ENCODE data around the gene AHNAK.
"Not testable (repeated sequence)": the region's sequence is repeated elsewhere in the genome, so short reads cannot be mapped to it uniquely, and the experiment has no call there.

AHNAK gene

DNA sequence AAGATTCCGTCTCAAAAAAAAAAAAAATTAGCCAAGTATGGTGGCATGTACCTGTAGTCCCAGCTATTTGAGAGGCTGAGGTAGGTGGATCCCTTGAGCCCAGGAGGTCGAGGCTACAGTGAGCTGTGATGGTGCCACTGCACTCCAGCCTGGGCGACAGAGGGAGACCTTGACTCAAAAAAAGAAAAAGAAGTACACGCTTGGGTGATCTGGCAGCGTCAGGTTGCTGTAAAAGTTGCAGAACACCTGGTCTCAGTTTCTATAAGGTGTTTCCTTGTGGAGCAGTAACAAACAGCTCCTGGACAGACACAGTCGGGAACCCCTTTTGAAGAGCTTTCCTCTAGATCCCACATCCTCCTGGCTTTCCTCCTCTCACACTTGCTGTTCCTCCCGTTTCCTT is 82.0 kb downstream of the AHNAK start:
- no peak overlapping the region for H3K4me3 Mint-ChIP-seq
- H3K36me3 Mint-ChIP-seq (ENCODE audit: low read depth) = no peaks in the 10 kb centered on the region
- peaks cover 4% of the 10 kb centered on the region for H3K4me1 Mint-ChIP-seq (ENCODE audit: low read depth)
- H3K9me3 Mint-ChIP-seq = no peaks in the 10 kb centered on the region
- H3K27ac Mint-ChIP-seq = no peak overlapping the region
- DNase-seq = no peak
- H3K27me3 Mint-ChIP-seq = no peaks in the 10 kb centered on the region

DNA sequence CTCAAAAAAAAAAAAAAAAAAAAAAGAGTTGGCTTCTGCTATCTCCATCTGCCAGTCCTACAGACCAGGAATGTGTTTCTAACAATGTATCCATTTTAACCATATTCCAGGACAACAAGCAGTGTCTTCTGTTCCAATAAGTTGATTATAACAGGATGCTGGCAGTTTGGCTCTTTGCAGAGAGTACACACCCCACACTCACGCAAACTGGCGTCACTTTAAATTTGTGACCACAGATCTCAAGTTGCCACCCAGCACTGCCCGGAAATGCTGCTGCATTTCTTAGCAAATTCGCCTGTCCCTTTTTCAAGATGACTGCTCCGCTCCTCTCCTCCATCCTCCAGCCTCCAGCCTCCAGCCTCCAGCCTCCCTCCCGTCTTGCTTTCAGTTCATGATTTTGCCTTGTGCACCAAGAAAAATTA is 83.5 kb downstream of the AHNAK start:
- H3K9me3 Mint-ChIP-seq = no peaks in the 10 kb centered on the region
- H3K4me3 Mint-ChIP-seq = no peak overlapping the region
- H3K27me3 Mint-ChIP-seq = no peaks in the 10 kb centered on the region
- H3K36me3 Mint-ChIP-seq (ENCODE audit: low read depth) = no peaks in the 10 kb centered on the region
- DNase-seq = no peak
- no peak overlapping the region for H3K27ac Mint-ChIP-seq
- H3K4me1 Mint-ChIP-seq (ENCODE audit: low read depth) = peaks cover 4% of the 10 kb centered on the region

DNA sequence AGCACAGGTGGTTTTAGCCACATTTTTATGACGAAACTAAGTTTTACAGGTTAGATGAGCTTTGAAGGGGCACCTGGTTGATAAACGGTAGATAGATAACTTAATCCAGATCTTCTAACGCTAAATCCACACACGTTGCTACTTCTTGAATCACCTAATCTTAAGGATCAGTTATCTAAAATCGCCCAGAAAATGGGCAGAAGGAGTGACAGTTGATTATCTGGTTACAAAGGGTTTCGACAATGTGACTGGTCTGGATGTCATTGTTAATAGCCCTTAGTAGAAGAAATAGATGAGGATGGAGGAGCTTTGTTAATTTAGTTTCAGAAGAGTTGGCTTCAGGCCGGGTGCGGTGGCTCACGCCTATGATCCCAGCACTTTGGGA is 84.1 kb downstream of the AHNAK start:
- Mint-ChIP-seq H3K9me3 (no peaks in the 10 kb centered on the region), H3K4me3 (no peak overlapping the region), H3K27me3 (no peaks in the 10 kb centered on the region), H3K36me3 (ENCODE audit: low read depth) (no peaks in the 10 kb centered on the region), H3K4me1 (ENCODE audit: low read depth) (peaks cover 4% of the 10 kb centered on the region), H3K27ac (no peak overlapping the region)
- no peak for DNase-seq

GRCh38 chr11:62461740-62462507 is 84.7 kb downstream of the AHNAK start:
- DNase-seq = no peak
- no peak overlapping the region for H3K4me3 Mint-ChIP-seq
- H3K27me3 Mint-ChIP-seq = no peaks in the 10 kb centered on the region
- no peaks in the 10 kb centered on the region for H3K9me3 Mint-ChIP-seq
- peaks cover 4% of the 10 kb centered on the region for H3K4me1 Mint-ChIP-seq (ENCODE audit: low read depth)
- no peak overlapping the region for H3K27ac Mint-ChIP-seq
- no peaks in the 10 kb centered on the region for H3K36me3 Mint-ChIP-seq (ENCODE audit: low read depth)

- no peak for DNase-seq
- Mint-ChIP-seq H3K9me3 (no peaks in the 10 kb centered on the region), H3K4me1 (ENCODE audit: low read depth) (peaks cover 4% of the 10 kb centered on the region), H3K4me3 (no peak overlapping the region), H3K27ac (peak overlapping the region; percentile 6), H3K36me3 (ENCODE audit: low read depth) (no peaks in the 10 kb centered on the region), H3K27me3 (no peaks in the 10 kb centered on the region)
Measured at GRCh38 chr11:62459080-62459479, 87.5 kb downstream of the AHNAK start.

GRCh38 chr11:62458212-62459002 is 88.2 kb downstream of the AHNAK start:
- no peaks in the 10 kb centered on the region for H3K36me3 Mint-ChIP-seq (ENCODE audit: low read depth)
- H3K9me3 Mint-ChIP-seq = no peaks in the 10 kb centered on the region
- peak overlapping the region; percentile 6 for H3K27ac Mint-ChIP-seq
- H3K27me3 Mint-ChIP-seq = no peaks in the 10 kb centered on the region
- H3K4me1 Mint-ChIP-seq (ENCODE audit: low read depth) = peaks cover 3% of the 10 kb centered on the region
- no peak for DNase-seq
- no peak overlapping the region for H3K4me3 Mint-ChIP-seq

DNA sequence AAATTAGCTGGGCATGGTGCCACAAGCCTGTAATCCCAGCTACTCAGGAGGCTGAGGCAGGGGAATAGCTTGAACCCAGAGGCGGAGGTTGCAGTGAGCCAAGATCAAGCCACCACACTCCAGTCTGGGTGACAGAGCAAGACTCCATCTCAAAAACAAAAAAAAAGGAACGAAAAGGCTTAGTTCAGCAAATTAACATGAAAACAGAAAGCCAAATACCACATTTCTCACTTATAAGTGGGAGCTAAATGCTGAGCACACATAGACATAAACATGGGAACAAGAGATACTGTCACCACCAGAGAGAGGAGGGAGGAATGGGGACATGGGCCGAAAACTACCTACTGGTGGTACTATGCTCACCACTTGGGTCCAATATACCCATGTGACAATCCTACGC is 89.1 kb downstream of the AHNAK start:
- no peaks in the 10 kb centered on the region for H3K36me3 Mint-ChIP-seq (ENCODE audit: low read depth)
- no peaks in the 10 kb centered on the region for H3K4me1 Mint-ChIP-seq (ENCODE audit: low read depth)
- H3K27ac Mint-ChIP-seq = no peak overlapping the region
- DNase-seq = no peak
- no peaks in the 10 kb centered on the region for H3K27me3 Mint-ChIP-seq
- H3K4me3 Mint-ChIP-seq = no peak overlapping the region
- no peaks in the 10 kb centered on the region for H3K9me3 Mint-ChIP-seq

- no peak for DNase-seq
- no peak overlapping the region for H3K4me3 Mint-ChIP-seq
- no peaks in the 10 kb centered on the region for H3K9me3 Mint-ChIP-seq
- H3K27me3 Mint-ChIP-seq = no peaks in the 10 kb centered on the region
- no peaks in the 10 kb centered on the region for H3K4me1 Mint-ChIP-seq (ENCODE audit: low read depth)
- H3K36me3 Mint-ChIP-seq (ENCODE audit: low read depth) = no peaks in the 10 kb centered on the region
- H3K27ac Mint-ChIP-seq = no peak overlapping the region
Measured at GRCh38 chr11:62456630-62457029, 90.0 kb downstream of the AHNAK start.

DNA sequence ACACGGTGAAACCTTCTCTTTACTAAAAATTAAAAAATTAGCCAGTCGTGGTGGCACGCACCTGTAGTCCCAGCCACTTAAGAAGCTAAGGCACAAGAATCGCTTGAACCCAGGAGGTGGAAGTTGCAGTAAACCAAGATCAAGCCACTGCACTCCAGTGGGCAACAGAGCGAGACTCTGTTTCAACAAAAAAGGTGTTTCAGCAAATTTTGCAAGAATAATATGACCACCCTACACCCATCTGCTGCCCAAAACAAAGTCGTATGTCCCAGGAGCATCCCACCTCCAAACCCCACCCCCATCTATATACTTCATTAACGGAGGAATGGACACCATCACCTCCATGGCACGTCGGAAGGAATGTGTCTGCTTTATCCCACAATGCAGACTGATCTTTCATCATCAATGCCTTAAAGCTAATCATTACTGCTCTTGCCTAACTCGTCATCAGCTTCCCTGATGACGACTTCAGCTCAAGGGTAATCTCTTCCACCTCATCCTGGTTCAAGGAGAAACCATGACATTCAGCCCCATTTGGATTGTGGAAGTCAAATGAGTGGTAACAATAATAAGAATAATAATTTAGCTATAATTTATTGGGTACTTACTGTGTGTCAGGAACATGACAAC is 93.7 kb downstream of the AHNAK start:
- no peak overlapping the region for H3K27ac Mint-ChIP-seq
- H3K36me3 Mint-ChIP-seq (ENCODE audit: low read depth) = no peaks in the 10 kb centered on the region
- DNase-seq = no peak
- H3K4me3 Mint-ChIP-seq = no peak overlapping the region
- H3K4me1 Mint-ChIP-seq (ENCODE audit: low read depth) = no peaks in the 10 kb centered on the region
- H3K9me3 Mint-ChIP-seq = no peaks in the 10 kb centered on the region
- peaks cover 5% of the 10 kb centered on the region for H3K27me3 Mint-ChIP-seq

- H3K27me3 Mint-ChIP-seq = peaks cover 6% of the 10 kb centered on the region
- no peaks in the 10 kb centered on the region for H3K36me3 Mint-ChIP-seq (ENCODE audit: low read depth)
- H3K4me1 Mint-ChIP-seq (ENCODE audit: low read depth) = no peaks in the 10 kb centered on the region
- no peak for DNase-seq
- H3K4me3 Mint-ChIP-seq = no peak overlapping the region
- H3K27ac Mint-ChIP-seq = no peak overlapping the region
- H3K9me3 Mint-ChIP-seq = no peaks in the 10 kb centered on the region
Measured at GRCh38 chr11:62452261-62452660, 94.3 kb downstream of the AHNAK start.

- Mint-ChIP-seq H3K36me3 (ENCODE audit: low read depth) (no peaks in the 10 kb centered on the region), H3K4me1 (ENCODE audit: low read depth) (no peaks in the 10 kb centered on the region), H3K27me3 (peaks cover 15% of the 10 kb centered on the region), H3K27ac (no peak overlapping the region), H3K4me3 (no peak overlapping the region), H3K9me3 (no peaks in the 10 kb centered on the region)
- no peak for DNase-seq
Measured at GRCh38 chr11:62451241-62451621, 95.4 kb downstream of the AHNAK start.

GRCh38 chr11:62450543-62451240 is 95.9 kb downstream of the AHNAK start:
- Mint-ChIP-seq H3K27ac (no peak overlapping the region), H3K4me3 (no peak overlapping the region), H3K4me1 (ENCODE audit: low read depth) (no peaks in the 10 kb centered on the region), H3K27me3 (peaks cover 21% of the 10 kb centered on the region), H3K9me3 (no peaks in the 10 kb centered on the region), H3K36me3 (ENCODE audit: low read depth) (no peaks in the 10 kb centered on the region)
- no peak for DNase-seq

- peaks cover 26% of the 10 kb centered on the region for H3K27me3 Mint-ChIP-seq
- H3K27ac Mint-ChIP-seq; H3K4me3 Mint-ChIP-seq; DNase-seq; H3K9me3 Mint-ChIP-seq; H3K36me3 Mint-ChIP-seq (ENCODE audit: low read depth); H3K4me1 Mint-ChIP-seq (ENCODE audit: low read depth): not testable (repeated sequence)
Measured at GRCh38 chr11:62449912-62450311, 96.7 kb downstream of the AHNAK start.

DNA sequence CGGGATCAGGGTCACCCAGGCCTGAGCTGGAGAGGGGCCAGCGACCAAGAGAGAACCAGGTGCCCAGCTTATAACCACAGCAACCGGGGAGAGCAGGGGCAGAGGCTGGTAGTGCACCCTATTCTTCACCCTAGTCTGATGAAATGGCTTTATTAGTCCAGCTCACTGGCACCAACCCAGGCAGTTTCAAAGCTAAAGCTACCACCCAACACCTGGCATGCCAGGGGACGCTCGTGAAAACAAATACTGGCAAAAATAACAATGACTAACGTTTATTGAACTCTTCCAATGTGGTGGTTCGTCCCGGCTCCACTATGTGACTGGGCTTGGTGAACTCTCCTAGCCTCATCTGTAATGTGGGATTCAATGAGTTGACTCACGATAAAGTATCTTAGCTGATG is 97.2 kb downstream of the AHNAK start:
- no peak for DNase-seq

More for the DNA sequence above, 97.2 kb downstream of the AHNAK start:
- Mint-ChIP-seq H3K9me3 (no peaks in the 10 kb centered on the region), H3K4me3 (no peak overlapping the region), H3K4me1 (ENCODE audit: low read depth) (peaks cover 7% of the 10 kb centered on the region), H3K36me3 (ENCODE audit: low read depth) (no peaks in the 10 kb centered on the region), H3K27ac (no peak overlapping the region), H3K27me3 (peaks cover 31% of the 10 kb centered on the region)
